H1 (cell line): Measurements from ENCODE around the gene PHC2. TPM values are rescaled to one million over a fixed set of nuclear protein-coding genes. Genes with fewer than 3 reads are reported as not detected.

Source experiments
- CTCF ChIA-PET: fragments of 300-600 bp; sonication (Branson Sonifier 250); formaldehyde crosslinking; loops from one replicate; lab custom pipeline; 2021; ENCODE audit not compliant: partially characterized antibody; lab: Charles Lee
- POLR2A ChIA-PET: fragments of 300-600 bp; sonication (Branson Sonifier 250); formaldehyde crosslinking; loops from one replicate; lab custom pipeline; 2021; ENCODE audit warnings: inconsistent platforms; ENCODE audit not compliant: partially characterized antibody; lab: Charles Lee
- DNase-seq, 2 experiments: peaks; one replicate each; pipeline versions ENCODE4 v3.0.0 to v3.0.0-alpha.2; 2010 to 2022; ENCODE audit warnings: low spot score in 2 of 2, low read depth in 1 of 2, mixed read lengths in 1 of 2
- FAIRE-seq: peaks from 2 replicates; lab custom pipeline; 2011; peaks lifted over from hg19 to GRCh38; lab: Jason Lieb, UNC
- H2AFZ ChIP-seq: 2 replicates; pipeline ENCODE4 v1.8.1; 2012; ENCODE audit warnings: low read length, inconsistent platforms
- H2AK5ac ChIP-seq: 2 replicates; pipeline ENCODE4 v1.6.1; 2013; ENCODE audit warnings: low read depth, low read length
- H2BK120ac ChIP-seq: replicated peaks from 2 replicates; pipeline ENCODE3; 2013; ENCODE audit warnings: low read depth, low read length, inconsistent platforms
- H2BK12ac ChIP-seq: 2 replicates; pipeline ENCODE4 v1.6.1; 2013; ENCODE audit warnings: low read depth, low read length
- H2BK15ac ChIP-seq: 2 replicates; pipeline ENCODE4 v1.6.1; 2013; ENCODE audit warnings: low read length
- H2BK20ac ChIP-seq: 2 replicates; pipeline ENCODE4 v1.6.1; 2013; ENCODE audit warnings: low read length
- H2BK5ac ChIP-seq: 2 replicates; pipeline ENCODE4 v1.6.1; 2013; ENCODE audit warnings: low read depth, low read length
- H3K14ac ChIP-seq: 2 replicates; pipeline ENCODE4 v1.6.1; 2013; ENCODE audit warnings: inconsistent platforms; ENCODE audit not compliant: insufficient read length
- H3K18ac ChIP-seq: 2 replicates; pipeline ENCODE4 v1.6.1; 2013; ENCODE audit warnings: low read length; ENCODE audit errors: extremely low read depth
- H3K23ac ChIP-seq: 2 replicates; pipeline ENCODE4 v1.6.1; 2013; ENCODE audit warnings: inconsistent platforms; ENCODE audit not compliant: insufficient read length
- H3K23me2 ChIP-seq: 2 replicates; pipeline ENCODE4 v1.6.1; 2013; ENCODE audit warnings: low read depth, low read length
- H3K27ac ChIP-seq: 2 replicates; pipeline ENCODE4 v1.6.1; 2011; ENCODE audit warnings: low read depth, low read length, inconsistent platforms
- H3K27me3 ChIP-seq, 4 experiments: replicated peaks in 1 of 4; 1 replicate in 1 of 4; 2 replicates in 3 of 4; pipeline versions ENCODE4 v1.6.1 to v1.8.1; 2011 to 2013; ENCODE audit warnings: low read length in 3 of 4, mild to moderate bottlenecking in 3 of 4, inconsistent platforms in 2 of 4, mixed read lengths in 2 of 4, moderate library complexity in 1 of 4; ENCODE audit not compliant: control insufficient read depth in 3 of 4, insufficient read depth in 3 of 4; ENCODE audit errors: extremely low read depth in 1 of 4
- H3K36me3 ChIP-seq, 4 experiments: 2 replicates each; pipeline versions ENCODE4 v1.6.1 to v1.8.1; 2011 to 2013; ENCODE audit warnings: mild to moderate bottlenecking in 4 of 4, low read length in 3 of 4, moderate library complexity in 2 of 4, control low read depth in 1 of 4, inconsistent platforms in 1 of 4; ENCODE audit not compliant: insufficient read depth in 4 of 4, control insufficient read depth in 2 of 4
- H3K4ac ChIP-seq: replicated peaks from 2 replicates; pipeline ENCODE3; 2013; ENCODE audit warnings: low read length, low read depth, mixed read lengths, inconsistent platforms; ENCODE audit not compliant: insufficient read length
- H3K4me1 ChIP-seq, 4 experiments: replicated peaks in 1 of 4; 1 replicate in 1 of 4; 2 replicates in 3 of 4; pipeline versions ENCODE4 v1.6.1 to v1.8.1; 2011 to 2013; ENCODE audit warnings: low read length in 3 of 4, inconsistent platforms in 2 of 4, mixed read lengths in 1 of 4; ENCODE audit not compliant: insufficient read depth in 4 of 4, control insufficient read depth in 3 of 4
- H3K4me2 ChIP-seq, 2 experiments: 2 replicates each; pipeline versions ENCODE4 v1.6.1 to v1.8.1; 2011 to 2013; ENCODE audit warnings: low read depth in 2 of 2, low read length in 2 of 2, control low read depth in 1 of 2, inconsistent platforms in 1 of 2, mild to moderate bottlenecking in 1 of 2; ENCODE audit not compliant: insufficient read depth in 1 of 2
- H3K4me3 ChIP-seq, 4 experiments: fragments of 200-600, 300-600 bp in 1 of 4; sonication (generic), shearing (Covaris generic), sonication (Bioruptor Twin) in 1 of 4; 2 replicates each; pipeline versions ENCODE4 v1.5.1 to v1.8.1; 2011 to 2016; ENCODE audit warnings: low read length in 4 of 4, low read depth in 3 of 4, control low read depth in 2 of 4, inconsistent platforms in 2 of 4, mild to moderate bottlenecking in 2 of 4, mixed read lengths in 1 of 4, moderate library complexity in 1 of 4; ENCODE audit not compliant: insufficient read depth in 2 of 4; ENCODE audit errors: extremely low read depth in 1 of 4
- H3K56ac ChIP-seq: replicated peaks from 2 replicates; pipeline ENCODE3; 2013; ENCODE audit warnings: low read depth, mild to moderate bottlenecking, mixed read lengths, low read length, inconsistent platforms; ENCODE audit not compliant: insufficient read length
- H3K79me1 ChIP-seq: 2 replicates; pipeline ENCODE4 v1.6.1; 2013; ENCODE audit warnings: low read depth, low read length, control low read depth
- H3K79me2 ChIP-seq, 2 experiments: 2 replicates each; pipeline versions ENCODE4 v1.6.1 to v1.8.1; 2012 to 2013; ENCODE audit warnings: low read length in 2 of 2, mild to moderate bottlenecking in 2 of 2, inconsistent platforms in 1 of 2; ENCODE audit not compliant: insufficient read depth in 2 of 2, control insufficient read depth in 1 of 2
- H3K9ac ChIP-seq, 4 experiments: replicated peaks in 1 of 4; 1 replicate in 1 of 4; 2 replicates in 3 of 4; pipeline versions ENCODE4 v1.6.1 to v1.8.1; 2011 to 2013; ENCODE audit warnings: low read depth in 3 of 4, low read length in 3 of 4, control low read depth in 2 of 4, mild to moderate bottlenecking in 2 of 4, moderate library complexity in 2 of 4, inconsistent platforms in 1 of 4; ENCODE audit errors: extremely low read depth in 1 of 4
- H3K9me3 ChIP-seq, 2 experiments: 2 replicates each; pipeline versions ENCODE4 v1.6.1 to v1.8.1; 2012 to 2013; ENCODE audit warnings: mild to moderate bottlenecking in 2 of 2, moderate library complexity in 2 of 2, control low read depth in 1 of 2, inconsistent platforms in 1 of 2, low read depth in 1 of 2, low read length in 1 of 2, mixed read lengths in 1 of 2; ENCODE audit not compliant: insufficient read depth in 2 of 2
- H4K20me1 ChIP-seq, 2 experiments: replicated peaks in 1 of 2; 2 replicates each; pipeline versions ENCODE3 to v1.8.1; 2011 to 2013; ENCODE audit warnings: inconsistent platforms in 2 of 2, low read length in 2 of 2, mild to moderate bottlenecking in 1 of 2; ENCODE audit not compliant: insufficient read depth in 2 of 2, control insufficient read depth in 1 of 2
- H4K5ac ChIP-seq: 2 replicates; pipeline ENCODE4 v1.6.1; 2013; ENCODE audit warnings: low read length, low read depth, mixed read lengths, inconsistent platforms; ENCODE audit not compliant: insufficient read length
- H4K8ac ChIP-seq: 2 replicates; pipeline ENCODE4 v1.8.0; 2013; ENCODE audit warnings: mild to moderate bottlenecking, moderate library complexity, low read length, inconsistent platforms; ENCODE audit not compliant: insufficient read depth; ENCODE audit errors: extremely low read depth
- H4K91ac ChIP-seq: replicated peaks from 2 replicates; pipeline ENCODE3; 2013; ENCODE audit warnings: low read length, mixed read lengths, inconsistent platforms; ENCODE audit not compliant: insufficient read length
- ATF3 ChIP-seq: IDR thresholded peaks from 2 replicates; pipeline ENCODE4 v1.6.1; 2011; ENCODE audit warnings: low read depth, mild to moderate bottlenecking, low read length; ENCODE audit not compliant: insufficient read depth
- BCL11A ChIP-seq, 2 experiments: IDR thresholded peaks; one replicate each; pipeline ENCODE4 v1.6.1; 2011; ENCODE audit warnings: low read depth in 2 of 2, low read length in 2 of 2, mild to moderate bottlenecking in 2 of 2
- BRCA1 ChIP-seq: IDR thresholded peaks from 2 replicates; pipeline ENCODE4 v1.6.1; 2012; ENCODE audit warnings: low read depth, low read length, improper control_type of control experiment
- CBX5 ChIP-seq: fragments of 300-800, 300-1000 bp; sonication (generic); IDR thresholded peaks from 2 replicates; pipeline ENCODE4 v1.7.1; 2016; ENCODE audit warnings: antibody characterized with exemption, low read length, low read depth
- HDAC6 ChIP-seq: IDR thresholded peaks from one replicate; pipeline ENCODE4 v1.7.1; 2012; ENCODE audit warnings: low read depth, mild to moderate bottlenecking, inconsistent platforms, low read length, moderate library complexity
- MAFK ChIP-seq: IDR thresholded peaks from 2 replicates; pipeline ENCODE4 v1.6.1; 2012; ENCODE audit warnings: low read depth, mild to moderate bottlenecking, improper control_type of control experiment, low read length
- RAD21 ChIP-seq, 2 experiments: IDR thresholded peaks in 1 of 2; conservative IDR thresholded peaks in 1 of 2; 2 replicates each; pipeline ENCODE4 v1.6.1; 2011; ENCODE audit warnings: low read depth in 2 of 2, low read length in 2 of 2, improper control_type of control experiment in 1 of 2, inconsistent platforms in 1 of 2, mild to moderate bottlenecking in 1 of 2, moderate library complexity in 1 of 2
- RNF2 ChIP-seq: fragments of 200-900, 300-1000 bp; sonication (generic); IDR thresholded peaks from 2 replicates; pipeline ENCODE4 v1.7.1; 2016; ENCODE audit warnings: borderline replicate concordance, low read depth, mild to moderate bottlenecking, antibody characterized with exemption, low read length; ENCODE audit not compliant: poor library complexity, severe bottlenecking; ENCODE audit errors: missing control alignments
- TEAD4 ChIP-seq: IDR thresholded peaks from 2 replicates; pipeline ENCODE4 v1.6.1; 2012; ENCODE audit warnings: low read depth, low read length, inconsistent platforms, mixed read lengths
- USF2 ChIP-seq: IDR thresholded peaks from 2 replicates; pipeline ENCODE4 v1.6.1; 2011; ENCODE audit warnings: low read length, improper control_type of control experiment
- WGBS, 2 experiments: shearing (Covaris generic) in 1 of 2; methylation state at CpG; one replicate each; pipeline versions ENCODE4 v1.1.6 to v1.1.7; 2013 to 2015; ENCODE audit warnings: low lambda C conversion rate in 2 of 2, mixed read lengths in 2 of 2, inconsistent platforms in 1 of 2, low coverage in 1 of 2, missing lambda C conversion rate in 1 of 2; ENCODE audit not compliant: insufficient replicate concordance in 2 of 2, insufficient coverage in 1 of 2, insufficient read length in 1 of 2; ENCODE audit errors: extremely low coverage in 1 of 2, missing lambda C conversion rate in 1 of 2; 5-methylcytosine and 5-hydroxymethylcytosine counted together
- polyA plus RNA-seq, 7 experiments: library from polyadenylated mRNA; depleted of rRNA in 3 of 7; stranded (reverse) in 5 of 7; unstranded in 2 of 7; fragments of >200 nt in 5 of 7; fragments of 200-250 nt in 2 of 7; gene quantifications; 1 replicate in 5 of 7; 2 replicates in 1 of 7; 4 replicates in 1 of 7; pipeline versions ENCODE4 v1.2.1 to v1.2.3, GENCODE V29; 2011 to 2013; ENCODE audit warnings: missing spikeins in 2 of 7, mixed read lengths in 2 of 7
- total RNA-seq: library from RNA; stranded (reverse); fragmentation: NEBNext Ultra II Directional; extraction: Animal tissue kit (Norgen Biotek cat#: 25700); gene quantifications from 2 replicates; pipeline ENCODE4 v1.2.1, GENCODE V29; 2021

PHC2 gene
- total and polyA plus RNA-seq, 2 of the 8 experiments (the other 6 are each of a cell fraction or from before 2014, with no cell fraction given): 5.6 to 14.2 TPM

GRCh38 chr1:33436557-33437285, 5.8 kb upstream of the PHC2 start:
- H3K4ac ChIP-seq: no peak overlapping the region
- H4K91ac ChIP-seq: no peak overlapping the region
- no peak overlapping the region for H4K8ac ChIP-seq
- H3K14ac ChIP-seq: no peak overlapping the region
- H3K36me3 ChIP-seq: no peaks in the 10 kb centered on the region
- H4K20me1 ChIP-seq: no peaks in the 10 kb centered on the region
- ChIA-PET CTCF (interaction anchor here (1.1 to 1.5 kb wide), 3 partner anchors 18 to 141 kb away, joined by 3 to 5 read pairs (median 4); no protein-coding TSS in a partner anchor), POLR2A (no interaction called here)
- no peak overlapping the region for H2AK5ac ChIP-seq
- no peak for FAIRE-seq
- no peak for DNase-seq
- H2BK120ac ChIP-seq: no peak overlapping the region
- no peak overlapping the region for H2BK5ac ChIP-seq
- no peak overlapping the region for H2BK15ac ChIP-seq
- H3K27ac ChIP-seq: no peak overlapping the region
- H3K4me1 ChIP-seq: peaks cover 0 to 5% (median 2%) of the 10 kb centered on the region in 4 experiments; a peak in 2 of 7 replicates
- no peak overlapping the region for H4K5ac ChIP-seq
- no peak overlapping the region for H2AFZ ChIP-seq
- no peaks in the 10 kb centered on the region for H3K79me2 ChIP-seq
- H3K9ac ChIP-seq: no peak overlapping the region
- no peak overlapping the region for H2BK12ac ChIP-seq
- no peaks in the 10 kb centered on the region for H3K9me3 ChIP-seq
- H3K4me3 ChIP-seq: no peak overlapping the region
- no peak overlapping the region for H3K23ac ChIP-seq
- no peaks in the 10 kb centered on the region for H3K23me2 ChIP-seq
- H3K79me1 ChIP-seq: no peaks in the 10 kb centered on the region
- H2BK20ac ChIP-seq: no peak overlapping the region
- no peak overlapping the region for H3K18ac ChIP-seq
- H3K27me3 ChIP-seq: peaks cover 0 to 2% (median 0%) of the 10 kb centered on the region in 4 experiments; a peak in 2 of 7 replicates
- H3K4me2 ChIP-seq: no peak overlapping the region
- no peak overlapping the region for H3K56ac ChIP-seq
- WGBS, 2 experiments: 75% methylated on average over 4 of the region's 4 CpGs; no CpG with 5 or more reads in 1 of the 2 experiments
- TF ChIP-seq TEAD4: no peak
- no peak for TF ChIP-seq HDAC6
- TF ChIP-seq ATF3: no peak
- TF ChIP-seq CBX5: no peak
- TF ChIP-seq RAD21 (IDR thresholded peaks at IDR 0.05 in 1 of 2, conservative IDR thresholded peaks at IDR 0.05 in 1 of 2; ENCODE audit: low read depth in 2 of 2, low read length in 2 of 2): no peak
- TF ChIP-seq BCL11A (IDR thresholded peaks at IDR 0.05; ENCODE audit: low read depth in 2 of 2, low read length in 2 of 2): no peak
- TF ChIP-seq MAFK: no peak
- no peak for TF ChIP-seq USF2
- no peak for TF ChIP-seq BRCA1
- TF ChIP-seq RNF2: no peak
